WERI-Rb-1 (cell line): ENCODE data around the gene MSANTD1.

Source experiments
- DNase-seq: peaks from one replicate; pipeline ENCODE4 v3.0.0-alpha.2; 2020
- H3K27ac ChIP-seq: fragments of 250-450 bp; sonication (Bioruptor Pico); 2 replicates; pipeline ENCODE4 v1.5.1; 2020; ENCODE audit warnings: mild to moderate bottlenecking, moderate library complexity
- H3K27me3 ChIP-seq: fragments of 250-450 bp; sonication (Bioruptor Pico); 2 replicates; pipeline ENCODE4 v1.5.1; 2021; ENCODE audit warnings: mild to moderate bottlenecking, low read depth, moderate library complexity; ENCODE audit not compliant: insufficient read depth, severe bottlenecking
- H3K36me3 ChIP-seq: fragments of 250-450 bp; sonication (Bioruptor Pico); 2 replicates; pipeline ENCODE4 v1.5.1; 2020; ENCODE audit warnings: mild to moderate bottlenecking, moderate library complexity
- H3K4me3 ChIP-seq: 2 replicates; pipeline ENCODE4 v1.5.1; 2011; ENCODE audit warnings: low read depth, mild to moderate bottlenecking, control low read depth, low read length
- H3K9me3 ChIP-seq: fragments of 250-450 bp; sonication (Bioruptor Pico); 2 replicates; pipeline ENCODE4 v1.5.1; 2021; ENCODE audit warnings: mild to moderate bottlenecking, moderate library complexity; ENCODE audit not compliant: severe bottlenecking
- CTCF ChIP-seq: IDR thresholded peaks from 2 replicates; pipeline ENCODE4 v1.5.1; 2011; ENCODE audit warnings: low read depth, mild to moderate bottlenecking, control low read depth, inconsistent platforms, low read length

The MSANTD1 gene

GRCh38 chr4:3218824-3219760, 29.9 kb upstream of the MSANTD1 start:
- DNase-seq = no peak
- no peak overlapping the region for H3K27ac ChIP-seq
- H3K27me3 ChIP-seq = no peaks in the 10 kb centered on the region
- H3K4me3 ChIP-seq = no peak overlapping the region
- no peak for TF ChIP-seq CTCF
- no peaks in the 10 kb centered on the region for H3K9me3 ChIP-seq
- H3K36me3 ChIP-seq = peaks cover 87% of the 10 kb centered on the region

DNA sequence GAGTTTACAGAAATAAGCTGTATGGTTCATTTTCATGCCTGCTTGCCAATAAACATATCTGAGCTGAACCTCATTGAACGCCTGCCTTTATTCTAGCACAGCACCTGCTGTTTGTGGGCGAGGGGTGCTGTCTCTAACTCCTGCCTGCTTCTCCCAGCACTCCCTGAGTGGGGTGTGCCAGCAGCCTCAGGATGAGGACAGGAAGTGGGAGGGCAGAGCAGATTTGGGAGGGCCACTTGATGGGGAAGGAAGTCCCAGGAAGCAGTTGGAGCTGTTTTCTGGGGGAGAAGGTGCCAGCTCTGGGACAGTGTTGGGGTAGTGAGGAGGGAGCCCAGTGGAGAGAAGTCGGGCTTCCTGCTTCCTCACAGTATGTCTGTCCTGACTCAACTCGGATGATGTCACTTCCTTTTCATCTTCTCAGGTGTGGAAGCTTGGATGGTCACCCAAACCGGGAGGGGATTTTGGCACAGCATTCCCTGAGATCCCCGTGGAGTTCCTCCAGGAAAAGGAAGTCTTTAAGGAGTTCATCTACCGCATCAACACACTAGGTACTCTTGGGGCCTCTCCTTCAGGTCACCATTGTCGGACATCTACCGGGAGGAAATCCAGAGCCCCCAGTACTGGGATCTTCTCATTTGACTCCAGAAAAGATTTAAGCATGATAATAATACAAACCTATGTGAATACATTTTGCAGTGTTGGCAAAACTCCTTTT, 29.0 kb upstream of the MSANTD1 start:
- peaks cover 92% of the 10 kb centered on the region for H3K36me3 ChIP-seq
- H3K27me3 ChIP-seq = no peaks in the 10 kb centered on the region
- H3K27ac ChIP-seq = no peak overlapping the region
- H3K9me3 ChIP-seq = no peaks in the 10 kb centered on the region
- no peak overlapping the region for H3K4me3 ChIP-seq
- no peak for DNase-seq
- TF ChIP-seq CTCF = no peak

GRCh38 chr4:3220476-3221183, 28.3 kb upstream of the MSANTD1 start:
- DNase-seq = no peak
- Histone ChIP-seq H3K4me3 (no peak overlapping the region), H3K9me3 (no peaks in the 10 kb centered on the region), H3K27me3 (no peaks in the 10 kb centered on the region), H3K27ac (no peak overlapping the region), H3K36me3 (peaks cover 92% of the 10 kb centered on the region)
- no peak for TF ChIP-seq CTCF

DNA sequence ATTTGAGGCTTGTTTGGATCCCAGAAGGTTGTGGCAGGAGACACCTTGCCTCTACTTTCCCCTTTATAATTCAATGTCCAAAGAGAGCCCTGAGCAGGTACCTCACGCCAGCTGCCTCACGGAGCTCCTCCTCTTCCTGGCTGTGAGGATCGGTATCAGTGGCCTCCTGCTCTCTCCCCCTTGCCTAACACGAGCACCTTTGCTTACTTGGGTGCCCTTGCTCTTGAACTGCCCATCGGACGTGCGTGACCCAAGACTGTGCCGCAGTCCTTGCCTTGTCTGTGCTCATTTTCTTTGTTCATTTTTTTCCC, 27.8 kb upstream of the MSANTD1 start:
- DNase-seq = no peak
- H3K36me3 ChIP-seq = peaks cover 92% of the 10 kb centered on the region
- H3K27me3 ChIP-seq = no peaks in the 10 kb centered on the region
- H3K27ac ChIP-seq = no peak overlapping the region
- no peak for TF ChIP-seq CTCF
- H3K9me3 ChIP-seq = no peaks in the 10 kb centered on the region
- H3K4me3 ChIP-seq = no peak overlapping the region

- H3K27ac ChIP-seq = no peak overlapping the region
- H3K9me3 ChIP-seq = no peaks in the 10 kb centered on the region
- H3K4me3 ChIP-seq = no peak overlapping the region
- no peaks in the 10 kb centered on the region for H3K27me3 ChIP-seq
- DNase-seq = no peak
- TF ChIP-seq CTCF = no peak
- H3K36me3 ChIP-seq = peaks cover 93% of the 10 kb centered on the region
Measured at GRCh38 chr4:3221996-3222395, 27.0 kb upstream of the MSANTD1 start.
